CD14-positive monocyte (primary cell): Measurements from ENCODE around the gene CDH23. TPM values are rescaled to one million over a fixed set of nuclear protein-coding genes. Genes with fewer than 3 reads are reported as not detected.

Experiments
- DNase-seq, 3 donors: peaks; one replicate each; pipeline ENCODE4 v3.0.0-alpha.2; 2011 to 2022
- H2AFZ ChIP-seq: 2 replicates; pipeline ENCODE4 v1.6.0; 2012; ENCODE audit warnings: mild to moderate bottlenecking, low read depth, low read length, inconsistent platforms; ENCODE audit not compliant: insufficient read depth, poor library complexity, severe bottlenecking
- H3K27ac ChIP-seq, 2 donors: 1 replicate in 1 of 2; 2 replicates in 1 of 2; pipeline ENCODE4 v1.5.1; 2012 to 2013; ENCODE audit warnings: low read length in 2 of 2, control low read depth in 1 of 2, inconsistent platforms in 1 of 2, low read depth in 1 of 2, mild to moderate bottlenecking in 1 of 2
- H3K27me3 ChIP-seq, 2 donors: one replicate each; pipeline versions ENCODE4 v1.6.0 to v1.6.1; 2011 to 2013; ENCODE audit warnings: low read length in 2 of 2; ENCODE audit not compliant: control insufficient read depth in 2 of 2, insufficient read depth in 2 of 2
- H3K36me3 ChIP-seq, 2 donors: replicated peaks in 1 of 2; 1 replicate in 1 of 2; 2 replicates in 1 of 2; pipeline versions ENCODE4 v1.5.1 to v1.6.1; 2012 to 2013; ENCODE audit warnings: low read length in 2 of 2, control low read depth in 1 of 2, inconsistent platforms in 1 of 2, mild to moderate bottlenecking in 1 of 2; ENCODE audit not compliant: insufficient read depth in 2 of 2, control insufficient read depth in 1 of 2
- H3K4me1 ChIP-seq, 2 donors: 1 replicate in 1 of 2; 2 replicates in 1 of 2; pipeline versions ENCODE4 v1.5.1 to v1.6.1; 2012 to 2013; ENCODE audit warnings: low read length in 2 of 2, control low read depth in 1 of 2, inconsistent platforms in 1 of 2, mild to moderate bottlenecking in 1 of 2, moderate library complexity in 1 of 2; ENCODE audit not compliant: insufficient read depth in 2 of 2, control insufficient read depth in 1 of 2
- H3K4me2 ChIP-seq: replicated peaks from 2 replicates; pipeline ENCODE3; 2012; ENCODE audit warnings: low read length, moderate library complexity, mild to moderate bottlenecking; ENCODE audit not compliant: poor library complexity, severe bottlenecking; ENCODE audit errors: extremely low read depth
- H3K4me3 ChIP-seq, 3 experiments: fragments of 200-600 bp in 1 of 3; sonication (generic) in 1 of 3; replicated peaks in 1 of 3; 1 replicate in 2 of 3; 2 replicates in 1 of 3; pipeline ENCODE4 v1.5.1; 2011 to 2013; ENCODE audit warnings: low read length in 3 of 3, mild to moderate bottlenecking in 3 of 3, control low read depth in 2 of 3, low read depth in 2 of 3, inconsistent platforms in 1 of 3, moderate library complexity in 1 of 3
- H3K79me2 ChIP-seq: 2 replicates; pipeline ENCODE4 v1.6.0; 2012; ENCODE audit warnings: mild to moderate bottlenecking, control low read depth, inconsistent platforms, low read length, moderate library complexity; ENCODE audit not compliant: insufficient read depth
- H3K9ac ChIP-seq: 2 replicates; pipeline ENCODE4 v1.6.0; 2017; ENCODE audit warnings: low read length, mild to moderate bottlenecking; ENCODE audit not compliant: insufficient read depth, poor library complexity, severe bottlenecking
- H3K9me3 ChIP-seq, 2 donors: replicated peaks in 1 of 2; 1 replicate in 1 of 2; 2 replicates in 1 of 2; pipeline versions ENCODE4 v1.5.1 to v1.6.1; 2012 to 2013; ENCODE audit warnings: low read length in 2 of 2, control low read depth in 1 of 2; ENCODE audit not compliant: control insufficient read depth in 1 of 2, insufficient read depth in 1 of 2
- H4K20me1 ChIP-seq: 2 replicates; pipeline ENCODE4 v1.6.0; 2012; ENCODE audit warnings: mild to moderate bottlenecking, low read length, control low read depth, moderate library complexity; ENCODE audit not compliant: insufficient read depth
- H3K27ac Mint-ChIP-seq, 7 donors: one replicate each; pipeline ENCODE4 v1.8.0; 2020; ENCODE audit warnings: mild to moderate bottlenecking in 7 of 7, mixed read lengths in 7 of 7, moderate library complexity in 6 of 7, inconsistent platforms in 2 of 7
- H3K27me3 Mint-ChIP-seq, 3 donors: one replicate each; pipeline ENCODE4 v1.8.0; 2021 to 2022; ENCODE audit warnings: low read depth in 3 of 3, mild to moderate bottlenecking in 3 of 3, mixed read lengths in 3 of 3, moderate library complexity in 3 of 3, inconsistent platforms in 1 of 3
- H3K36me3 Mint-ChIP-seq, 2 donors: one replicate each; pipeline ENCODE4 v1.8.0; 2020; ENCODE audit warnings: mixed read lengths in 2 of 2, inconsistent platforms in 1 of 2, mild to moderate bottlenecking in 1 of 2
- H3K4me1 Mint-ChIP-seq: one replicate; pipeline ENCODE4 v1.8.0; 2020; ENCODE audit warnings: mild to moderate bottlenecking, mixed read lengths
- H3K4me3 Mint-ChIP-seq, 2 donors: one replicate each; pipeline ENCODE4 v1.8.0; 2020; ENCODE audit warnings: mild to moderate bottlenecking in 2 of 2, mixed read lengths in 2 of 2, moderate library complexity in 1 of 2
- H3K9me3 Mint-ChIP-seq, 7 donors: one replicate each; pipeline ENCODE4 v1.8.0; 2020 to 2022; ENCODE audit warnings: mixed read lengths in 7 of 7, mild to moderate bottlenecking in 6 of 7, moderate library complexity in 6 of 7, inconsistent platforms in 2 of 7
- CTCF ChIP-seq: fragments of 200-600 bp; IDR thresholded peaks from one replicate; pipeline ENCODE4 v1.8.0; 2022; ENCODE audit warnings: antibody characterized with exemption, mild to moderate bottlenecking
- WGBS: methylation state at CpG from one replicate; pipeline ENCODE4 v1.1.5; 2013; ENCODE audit warnings: missing lambda C conversion rate; ENCODE audit not compliant: insufficient coverage; 5-methylcytosine and 5-hydroxymethylcytosine counted together
- intact Hi-C, 2 donors: fragments of 100-400 bp; cut with micrococcal nuclease; formaldehyde crosslinking; loops; one replicate each; pipeline versions ENCODE4 v1.15.0 to v1.15.1; 2023
- polyA plus RNA-seq, 3 donors: library from polyadenylated mRNA; depleted of rRNA in 1 of 3; unstranded in 2 of 3; stranded (reverse) in 1 of 3; fragments of 300-500 nt in 2 of 3; fragments of >200 nt in 1 of 3; fragmentation: Illumina TruSeq in 2 of 3; gene quantifications; 1 replicate in 2 of 3; 2 replicates in 1 of 3; pipeline ENCODE4 v1.2.3, GENCODE V29; 2012 to 2021

Gene CDH23
- polyA plus RNA-seq, 3 donors, result 8.2 to 36.2 (median 10.5) TPM

GRCh38 chr10:71769279-71769823 lies 372.6 kb downstream of the CDH23 start:
- Histone ChIP-seq H3K4me3 (peak overlapping the region; percentile 93 to 99 (median 98)), H2AFZ (no peak overlapping the region), H3K9me3 (no peaks in the 10 kb centered on the region), H3K27ac (peak overlapping the region; percentile 90 to 92), H4K20me1 (peaks cover 90% of the 10 kb centered on the region), H3K79me2 (peaks cover 100% of the 10 kb centered on the region), H3K4me2 (peak overlapping the region; percentile 99), H3K4me1 (peaks cover 68 to 86% of the 10 kb centered on the region in 2 donors), H3K9ac (peak overlapping the region; percentile 93), H3K27me3 (no peaks in the 10 kb centered on the region), H3K36me3 (peaks cover 67 to 82% of the 10 kb centered on the region in 2 donors)
- H3K4me3 Mint-ChIP-seq, result peak overlapping the region; percentile 97 to 98
- peaks cover 0 to 4% (median 0%) of the 10 kb centered on the region in 7 donors for H3K9me3 Mint-ChIP-seq
- H3K36me3 Mint-ChIP-seq, result peaks cover 70 to 84% of the 10 kb centered on the region in 2 donors
- DNase-seq, result peak; percentile 56 to 88 (median 59)
- H3K27ac Mint-ChIP-seq, result peak overlapping the region; percentile 96 to 98 (median 98)
- intact Hi-C loops, result loop anchor here in 1 of 2 donors (5.0 kb wide), 1 partner anchor 42 kb away; no protein-coding TSS in a partner anchor
- WGBS, result 10% methylated on average over 1 of the region's 5 CpGs
- TF ChIP-seq CTCF, result no peak
- H3K4me1 Mint-ChIP-seq, result peaks cover 75% of the 10 kb centered on the region
- H3K27me3 Mint-ChIP-seq, result peaks cover 0 to 4% (median 2%) of the 10 kb centered on the region in 3 donors

- no peaks in the 10 kb centered on the region for H3K9me3 ChIP-seq
- peaks cover 58 to 73% of the 10 kb centered on the region in 2 donors for H3K36me3 ChIP-seq
- DNase-seq, result peak; percentile 63 to 87 (median 82)
- WGBS, result 0% methylated on average over 1 of the region's 3 CpGs
- Mint-ChIP-seq H3K36me3 (peaks cover 62 to 75% of the 10 kb centered on the region in 2 donors), H3K4me3 (peak overlapping the region; percentile 97 to 98), H3K9me3 (peaks cover 0 to 4% (median 0%) of the 10 kb centered on the region in 7 donors), H3K27me3 (peaks cover 0 to 3% (median 2%) of the 10 kb centered on the region in 3 donors), H3K27ac (peak overlapping the region; percentile 96 to 98 (median 98)), H3K4me1 (peaks cover 75% of the 10 kb centered on the region)
- H4K20me1 ChIP-seq, result peaks cover 84% of the 10 kb centered on the region
- peaks cover 100% of the 10 kb centered on the region for H3K79me2 ChIP-seq
- H3K4me2 ChIP-seq, result peak overlapping the region; percentile 99
- H3K4me1 ChIP-seq, result peaks cover 68 to 86% of the 10 kb centered on the region in 2 donors
- peak overlapping the region; percentile 93 for H3K9ac ChIP-seq
- H3K27ac ChIP-seq, result peak overlapping the region; percentile 90 to 92
- peak overlapping the region; percentile 93 to 99 (median 98) for H3K4me3 ChIP-seq
- H2AFZ ChIP-seq, result no peak overlapping the region
- intact Hi-C loops, result loop anchor here in 1 of 2 donors (2.0 to 10.0 kb wide), 4 partner anchors 17 to 395 kb away; no protein-coding TSS in a partner anchor
- H3K27me3 ChIP-seq, result no peaks in the 10 kb centered on the region
- TF ChIP-seq CTCF, result no peak
Observed at GRCh38 chr10:71770255-71770654, 373.5 kb downstream of the CDH23 start.
